ENCODE measurements around the gene TPD52L2. TPM values are rescaled to one million over a fixed set of nuclear protein-coding genes. Genes with fewer than 3 reads are reported as not detected.
A peak's percentile ranks its signal among the peaks of the same experiment; 100 is the strongest.

TPD52L2 gene
- total and polyA plus RNA-seq, 4 donors: 38.5 to 109 (median 69.9) TPM

DNA sequence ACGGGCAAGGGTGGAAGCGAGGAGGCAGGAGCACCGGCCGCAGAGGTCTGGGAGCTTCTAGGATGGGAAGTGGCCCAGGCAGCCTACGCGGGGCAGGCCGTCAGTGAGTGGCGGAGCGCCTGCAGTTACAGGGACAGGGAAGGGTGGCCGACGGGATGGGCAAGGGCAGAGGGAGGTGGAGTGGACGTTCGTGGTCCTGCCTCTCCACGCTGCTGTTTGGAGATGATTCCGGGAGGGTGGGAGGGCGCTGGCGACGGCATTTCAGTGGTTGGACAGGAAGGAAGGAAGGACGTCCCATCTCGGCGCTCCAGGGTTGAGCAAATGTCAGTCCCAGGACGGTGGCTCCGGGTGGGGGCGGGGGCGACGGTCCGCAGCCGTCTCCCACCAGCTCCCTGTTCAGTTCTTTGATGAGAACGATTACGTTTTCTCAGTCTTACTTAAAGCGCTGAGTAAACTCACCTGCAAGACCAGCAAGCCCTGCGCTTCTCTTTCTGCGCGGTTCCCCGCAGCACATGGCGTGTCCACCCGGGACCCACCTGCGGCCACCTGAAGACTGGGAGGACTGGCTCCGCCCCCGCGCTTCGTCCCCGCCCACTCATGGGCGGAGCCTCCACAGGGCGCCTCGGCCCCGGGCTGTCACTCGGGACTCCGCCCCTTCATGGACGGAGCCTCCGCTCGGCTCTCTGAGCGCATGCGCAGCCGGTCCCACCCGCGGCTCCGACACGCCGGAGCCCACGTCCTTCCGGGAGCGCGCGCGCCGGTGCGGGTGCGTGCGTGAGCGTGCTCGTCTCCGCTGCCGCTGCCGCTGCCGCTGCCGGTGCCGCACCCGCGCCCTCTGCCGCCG is 29.5 kb downstream of the TPD52L2 start, which contains the start of gene DNAJC5:
TSS of gene DNAJC5 (plus strand) at position 769 of the 844 bp plus-strand sequence. CDS start 33,220 bp downstream, outside the sequence.
- Histone ChIP-seq H3K9me3 (ENCODE audit: control insufficient read depth, insufficient read depth, low read length) (no peaks in the 10 kb centered on the region), H3K36me3 (ENCODE audit: control insufficient read depth, insufficient read depth, low read length) (peaks cover 19% of the 10 kb centered on the region), H3K27ac (ENCODE audit: low read depth, low read length) (peak within 1 kb of the TSS; percentile 61), H3K4me1 (ENCODE audit: control insufficient read depth, insufficient read depth, low read length) (peaks cover 27% of the 10 kb centered on the region), H3K4me3 (ENCODE audit: low read depth, low read length) (peak within 1 kb of the TSS; percentile 68), H3K27me3 (ENCODE audit: control insufficient read depth, insufficient read depth, low read length) (no peaks in the 10 kb centered on the region)
- peak; percentile 80 to 99 (median 94) for DNase-seq (ENCODE audit: low read depth in 4 of 6, low spot score in 6 of 6)
- under 1% methylated on average over 82 of the region's 82 CpGs for WGBS (ENCODE audit: insufficient coverage)

- Histone ChIP-seq H3K27me3 (ENCODE audit: control insufficient read depth, insufficient read depth, low read length) (no peaks in the 10 kb centered on the region), H3K4me3 (ENCODE audit: low read depth, low read length) (peak overlapping the region; percentile 45), H3K27ac (ENCODE audit: low read depth, low read length) (peak overlapping the region; percentile 61), H3K4me1 (ENCODE audit: control insufficient read depth, insufficient read depth, low read length) (peaks cover 27% of the 10 kb centered on the region), H3K36me3 (ENCODE audit: control insufficient read depth, insufficient read depth, low read length) (peaks cover 13% of the 10 kb centered on the region), H3K9me3 (ENCODE audit: control insufficient read depth, insufficient read depth, low read length) (no peaks in the 10 kb centered on the region)
- DNase-seq (ENCODE audit: low read depth in 4 of 6, low spot score in 6 of 6): peak in 1 of 6 donors; percentile 6
- under 1% methylated on average over 81 of the region's 87 CpGs for WGBS (ENCODE audit: insufficient coverage)
These were observed 30.3 kb downstream of the TPD52L2 start for GRCh38 chr20:63895202-63895951.

- peaks cover 27% of the 10 kb centered on the region for H3K4me1 ChIP-seq (ENCODE audit: control insufficient read depth, insufficient read depth, low read length)
- H3K9me3 ChIP-seq (ENCODE audit: control insufficient read depth, insufficient read depth, low read length): no peaks in the 10 kb centered on the region
- H3K27ac ChIP-seq (ENCODE audit: low read depth, low read length): peak overlapping the region; percentile 61
- H3K4me3 ChIP-seq (ENCODE audit: low read depth, low read length): peak overlapping the region; percentile 45
- peaks cover 9% of the 10 kb centered on the region for H3K36me3 ChIP-seq (ENCODE audit: control insufficient read depth, insufficient read depth, low read length)
- DNase-seq (ENCODE audit: low read depth in 4 of 6, low spot score in 6 of 6): no peak
- WGBS (ENCODE audit: insufficient coverage): 0% methylated on average over 3 of the region's 5 CpGs
- no peaks in the 10 kb centered on the region for H3K27me3 ChIP-seq (ENCODE audit: control insufficient read depth, insufficient read depth, low read length)
These were observed 30.8 kb downstream of the TPD52L2 start for GRCh38 chr20:63895952-63896263.

- DNase-seq (ENCODE audit: low read depth in 4 of 6, low spot score in 6 of 6): peak in 2 of 6 donors; percentile 36 to 60
- Histone ChIP-seq H3K4me3 (ENCODE audit: low read depth, low read length) (peak overlapping the region; percentile 45), H3K27me3 (ENCODE audit: control insufficient read depth, insufficient read depth, low read length) (no peaks in the 10 kb centered on the region), H3K4me1 (ENCODE audit: control insufficient read depth, insufficient read depth, low read length) (peaks cover 31% of the 10 kb centered on the region), H3K9me3 (ENCODE audit: control insufficient read depth, insufficient read depth, low read length) (no peaks in the 10 kb centered on the region), H3K36me3 (ENCODE audit: control insufficient read depth, insufficient read depth, low read length) (peaks cover 7% of the 10 kb centered on the region), H3K27ac (ENCODE audit: low read depth, low read length) (peak overlapping the region; percentile 61)
- WGBS (ENCODE audit: insufficient coverage): 10% methylated on average over 10 of the region's 18 CpGs
These were observed 31.4 kb downstream of the TPD52L2 start for GRCh38 chr20:63896264-63897105.

GRCh38 chr20:63897978-63898561 is 33.0 kb downstream of the TPD52L2 start:
- Histone ChIP-seq H3K27me3 (ENCODE audit: control insufficient read depth, insufficient read depth, low read length) (no peaks in the 10 kb centered on the region), H3K36me3 (ENCODE audit: control insufficient read depth, insufficient read depth, low read length) (peaks cover 4% of the 10 kb centered on the region), H3K27ac (ENCODE audit: low read depth, low read length) (no peak overlapping the region), H3K4me1 (ENCODE audit: control insufficient read depth, insufficient read depth, low read length) (peaks cover 31% of the 10 kb centered on the region), H3K4me3 (ENCODE audit: low read depth, low read length) (no peak overlapping the region), H3K9me3 (ENCODE audit: control insufficient read depth, insufficient read depth, low read length) (no peaks in the 10 kb centered on the region)
- 91% methylated on average over 6 of the region's 6 CpGs for WGBS (ENCODE audit: insufficient coverage)
- no peak for DNase-seq (ENCODE audit: low read depth in 4 of 6, low spot score in 6 of 6)

GRCh38 chr20:63898882-63899558 is 34.0 kb downstream of the TPD52L2 start:
- no peaks in the 10 kb centered on the region for H3K9me3 ChIP-seq (ENCODE audit: control insufficient read depth, insufficient read depth, low read length)
- peaks cover 4% of the 10 kb centered on the region for H3K36me3 ChIP-seq (ENCODE audit: control insufficient read depth, insufficient read depth, low read length)
- no peak overlapping the region for H3K4me3 ChIP-seq (ENCODE audit: low read depth, low read length)
- H3K27ac ChIP-seq (ENCODE audit: low read depth, low read length): no peak overlapping the region
- no peak for DNase-seq (ENCODE audit: low read depth in 4 of 6, low spot score in 6 of 6)
- WGBS (ENCODE audit: insufficient coverage): 85% methylated on average over 9 of the region's 10 CpGs
- peaks cover 29% of the 10 kb centered on the region for H3K4me1 ChIP-seq (ENCODE audit: control insufficient read depth, insufficient read depth, low read length)
- H3K27me3 ChIP-seq (ENCODE audit: control insufficient read depth, insufficient read depth, low read length): no peaks in the 10 kb centered on the region

GRCh38 chr20:63900413-63900812 is 35.3 kb downstream of the TPD52L2 start:
- WGBS (ENCODE audit: insufficient coverage): 94% methylated on average over 2 of the region's 3 CpGs
- Histone ChIP-seq H3K4me3 (ENCODE audit: low read depth, low read length) (no peak overlapping the region), H3K9me3 (ENCODE audit: control insufficient read depth, insufficient read depth, low read length) (no peaks in the 10 kb centered on the region), H3K4me1 (ENCODE audit: control insufficient read depth, insufficient read depth, low read length) (peaks cover 22% of the 10 kb centered on the region), H3K36me3 (ENCODE audit: control insufficient read depth, insufficient read depth, low read length) (peaks cover 4% of the 10 kb centered on the region), H3K27ac (ENCODE audit: low read depth, low read length) (no peak overlapping the region), H3K27me3 (ENCODE audit: control insufficient read depth, insufficient read depth, low read length) (no peaks in the 10 kb centered on the region)
- no peak for DNase-seq (ENCODE audit: low read depth in 4 of 6, low spot score in 6 of 6)

DNA sequence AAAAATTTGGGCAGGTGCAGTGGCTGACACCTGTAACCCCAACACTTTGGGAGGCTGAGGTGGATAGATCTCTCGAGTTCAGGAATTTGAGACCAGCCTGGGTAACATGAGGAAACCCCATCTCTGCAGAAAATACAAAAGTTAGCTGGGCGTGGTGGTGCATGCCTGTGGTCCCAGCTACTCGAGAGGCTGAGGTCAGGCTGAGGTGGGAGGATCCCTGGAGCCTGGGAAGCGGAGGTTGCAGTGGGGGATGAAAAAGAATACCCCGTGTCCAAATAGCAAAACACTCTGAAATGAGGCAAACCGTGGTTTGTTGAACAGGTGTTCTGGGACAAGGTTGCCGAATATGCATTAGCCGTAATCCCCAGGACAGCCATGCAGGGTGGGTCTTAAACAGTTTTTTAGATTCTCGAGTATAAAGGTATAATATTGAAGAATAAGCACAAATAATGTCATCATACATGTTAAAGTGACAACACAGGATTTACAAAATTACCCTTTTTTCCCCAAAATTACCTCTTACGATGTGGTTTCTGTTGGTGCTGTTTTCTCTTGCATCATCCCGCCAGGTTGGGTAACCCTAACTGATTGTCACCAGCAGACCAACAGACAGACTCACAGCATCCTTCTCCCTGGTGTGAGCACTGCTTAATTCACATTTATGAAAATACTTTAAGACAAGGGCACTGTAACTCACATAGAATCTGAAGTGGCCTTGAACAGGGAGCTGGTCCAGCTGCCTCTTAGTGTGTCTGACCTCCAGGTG is 38.9 kb downstream of the TPD52L2 start:
- Histone ChIP-seq H3K4me1 (ENCODE audit: control insufficient read depth, insufficient read depth, low read length) (peaks cover 4% of the 10 kb centered on the region), H3K27me3 (ENCODE audit: control insufficient read depth, insufficient read depth, low read length) (no peaks in the 10 kb centered on the region), H3K9me3 (ENCODE audit: control insufficient read depth, insufficient read depth, low read length) (no peaks in the 10 kb centered on the region), H3K4me3 (ENCODE audit: low read depth, low read length) (no peak overlapping the region), H3K27ac (ENCODE audit: low read depth, low read length) (no peak overlapping the region), H3K36me3 (ENCODE audit: control insufficient read depth, insufficient read depth, low read length) (peaks cover 4% of the 10 kb centered on the region)
- no peak for DNase-seq (ENCODE audit: low read depth in 4 of 6, low spot score in 6 of 6)
- 89% methylated on average over 7 of the region's 11 CpGs for WGBS (ENCODE audit: insufficient coverage)
